Hematopoietic multipotent progenitor cell treated with erythropoietin and hydrocortisone succinate and interleukin-3 and kit ligand, for 17 days (in vitro differentiated cells): ENCODE measurements around the gene RNF217.
"Not testable (repeated sequence)": the region's sequence is repeated elsewhere in the genome, so short reads cannot be mapped to it uniquely, and the experiment has no call there.

Experiments used
- DNase-seq: peaks from one replicate; pipeline ENCODE4 v3.0.0-alpha.2; 2015; ENCODE audit warnings: low spot score

RNF217 gene

GRCh38 chr6:124961777-124962638 lies at the start of gene RNF217:
RNF217 (plus strand) TSS chr6:124962437; CDS start chr6:124962545, 108 bp downstream.
- DNase-seq, result no peak

GRCh38 chr6:124913056-124913455 lies 49.2 kb upstream of the RNF217 start:
- DNase-seq, result no peak

GRCh38 chr6:124917769-124918168 lies 44.5 kb upstream of the RNF217 start:
- no peak for DNase-seq

GRCh38 chr6:124919703-124920102 lies 42.5 kb upstream of the RNF217 start:
- DNase-seq, result not testable (repeated sequence)

- no peak for DNase-seq
Measured at GRCh38 chr6:124924333-124924759, 37.9 kb upstream of the RNF217 start.

GRCh38 chr6:124926435-124926834 lies 35.8 kb upstream of the RNF217 start:
- DNase-seq, result no peak

GRCh38 chr6:124927806-124928205 lies 34.4 kb upstream of the RNF217 start:
- no peak for DNase-seq

GRCh38 chr6:124928851-124929250 lies 33.4 kb upstream of the RNF217 start:
- DNase-seq, result no peak

GRCh38 chr6:124937645-124938044 lies 24.6 kb upstream of the RNF217 start:
- DNase-seq, result no peak

GRCh38 chr6:124941259-124941658 lies 21.0 kb upstream of the RNF217 start:
- no peak for DNase-seq

GRCh38 chr6:124943658-124944057 lies 18.6 kb upstream of the RNF217 start:
- DNase-seq, result no peak

GRCh38 chr6:124947971-124948451 lies 14.2 kb upstream of the RNF217 start:
- no peak for DNase-seq

- DNase-seq, result no peak
Measured at GRCh38 chr6:124949706-124950105, 12.5 kb upstream of the RNF217 start.

GRCh38 chr6:124953808-124954207 lies 8.4 kb upstream of the RNF217 start:
- DNase-seq, result no peak

- no peak for DNase-seq
Measured at GRCh38 chr6:124955108-124955856, 7.0 kb upstream of the RNF217 start.

GRCh38 chr6:124956018-124956417 lies 6.2 kb upstream of the RNF217 start:
- DNase-seq, result no peak

GRCh38 chr6:124958149-124958548 lies 4.1 kb upstream of the RNF217 start:
- DNase-seq, result no peak

GRCh38 chr6:124958759-124959354 lies 3.4 kb upstream of the RNF217 start:
- no peak for DNase-seq

GRCh38 chr6:124960757-124961463 lies 1.3 kb upstream of the RNF217 start:
- DNase-seq, result no peak

- DNase-seq, result no peak
Measured at GRCh38 chr6:124961464-124961776, 817 bp upstream of the RNF217 start.

- no peak for DNase-seq
Measured at GRCh38 chr6:124962639-124963415, 590 bp downstream of the RNF217 start.
